H1 (cell line): ENCODE results near the gene CC2D2A. TPM values are rescaled to one million over a fixed set of nuclear protein-coding genes. Genes with fewer than 3 reads are reported as not detected.

Source experiments
- CTCF ChIA-PET: fragments of 300-600 bp; sonication (Branson Sonifier 250); formaldehyde crosslinking; loops from one replicate; lab custom pipeline; 2021; ENCODE audit not compliant: partially characterized antibody; lab: Charles Lee
- POLR2A ChIA-PET: fragments of 300-600 bp; sonication (Branson Sonifier 250); formaldehyde crosslinking; loops from one replicate; lab custom pipeline; 2021; ENCODE audit warnings: inconsistent platforms; ENCODE audit not compliant: partially characterized antibody; lab: Charles Lee
- DNase-seq, 2 experiments: peaks; one replicate each; pipeline versions ENCODE4 v3.0.0 to v3.0.0-alpha.2; 2010 to 2022; ENCODE audit warnings: low spot score in 2 of 2, low read depth in 1 of 2, mixed read lengths in 1 of 2
- FAIRE-seq: peaks from 2 replicates; lab custom pipeline; 2011; peaks lifted over from hg19 to GRCh38; lab: Jason Lieb, UNC
- H2AFZ ChIP-seq: 2 replicates; pipeline ENCODE4 v1.8.1; 2012; ENCODE audit warnings: low read length, inconsistent platforms
- H2AK5ac ChIP-seq: 2 replicates; pipeline ENCODE4 v1.6.1; 2013; ENCODE audit warnings: low read depth, low read length
- H2BK120ac ChIP-seq: replicated peaks from 2 replicates; pipeline ENCODE3; 2013; ENCODE audit warnings: low read depth, low read length, inconsistent platforms
- H2BK12ac ChIP-seq: 2 replicates; pipeline ENCODE4 v1.6.1; 2013; ENCODE audit warnings: low read depth, low read length
- H2BK15ac ChIP-seq: 2 replicates; pipeline ENCODE4 v1.6.1; 2013; ENCODE audit warnings: low read length
- H2BK20ac ChIP-seq: 2 replicates; pipeline ENCODE4 v1.6.1; 2013; ENCODE audit warnings: low read length
- H2BK5ac ChIP-seq: 2 replicates; pipeline ENCODE4 v1.6.1; 2013; ENCODE audit warnings: low read depth, low read length
- H3K14ac ChIP-seq: 2 replicates; pipeline ENCODE4 v1.6.1; 2013; ENCODE audit warnings: inconsistent platforms; ENCODE audit not compliant: insufficient read length
- H3K18ac ChIP-seq: 2 replicates; pipeline ENCODE4 v1.6.1; 2013; ENCODE audit warnings: low read length; ENCODE audit errors: extremely low read depth
- H3K23ac ChIP-seq: 2 replicates; pipeline ENCODE4 v1.6.1; 2013; ENCODE audit warnings: inconsistent platforms; ENCODE audit not compliant: insufficient read length
- H3K23me2 ChIP-seq: 2 replicates; pipeline ENCODE4 v1.6.1; 2013; ENCODE audit warnings: low read depth, low read length
- H3K27ac ChIP-seq: 2 replicates; pipeline ENCODE4 v1.6.1; 2011; ENCODE audit warnings: low read depth, low read length, inconsistent platforms
- H3K27me3 ChIP-seq, 4 experiments: replicated peaks in 1 of 4; 1 replicate in 1 of 4; 2 replicates in 3 of 4; pipeline versions ENCODE4 v1.6.1 to v1.8.1; 2011 to 2013; ENCODE audit warnings: low read length in 3 of 4, mild to moderate bottlenecking in 3 of 4, inconsistent platforms in 2 of 4, mixed read lengths in 2 of 4, moderate library complexity in 1 of 4; ENCODE audit not compliant: control insufficient read depth in 3 of 4, insufficient read depth in 3 of 4; ENCODE audit errors: extremely low read depth in 1 of 4
- H3K36me3 ChIP-seq, 4 experiments: 2 replicates each; pipeline versions ENCODE4 v1.6.1 to v1.8.1; 2011 to 2013; ENCODE audit warnings: mild to moderate bottlenecking in 4 of 4, low read length in 3 of 4, moderate library complexity in 2 of 4, control low read depth in 1 of 4, inconsistent platforms in 1 of 4; ENCODE audit not compliant: insufficient read depth in 4 of 4, control insufficient read depth in 2 of 4
- H3K4ac ChIP-seq: replicated peaks from 2 replicates; pipeline ENCODE3; 2013; ENCODE audit warnings: low read length, low read depth, mixed read lengths, inconsistent platforms; ENCODE audit not compliant: insufficient read length
- H3K4me1 ChIP-seq, 4 experiments: replicated peaks in 1 of 4; 1 replicate in 1 of 4; 2 replicates in 3 of 4; pipeline versions ENCODE4 v1.6.1 to v1.8.1; 2011 to 2013; ENCODE audit warnings: low read length in 3 of 4, inconsistent platforms in 2 of 4, mixed read lengths in 1 of 4; ENCODE audit not compliant: insufficient read depth in 4 of 4, control insufficient read depth in 3 of 4
- H3K4me2 ChIP-seq, 2 experiments: 2 replicates each; pipeline versions ENCODE4 v1.6.1 to v1.8.1; 2011 to 2013; ENCODE audit warnings: low read depth in 2 of 2, low read length in 2 of 2, control low read depth in 1 of 2, inconsistent platforms in 1 of 2, mild to moderate bottlenecking in 1 of 2; ENCODE audit not compliant: insufficient read depth in 1 of 2
- H3K4me3 ChIP-seq, 4 experiments: fragments of 200-600, 300-600 bp in 1 of 4; sonication (generic), shearing (Covaris generic), sonication (Bioruptor Twin) in 1 of 4; 2 replicates each; pipeline versions ENCODE4 v1.5.1 to v1.8.1; 2011 to 2016; ENCODE audit warnings: low read length in 4 of 4, low read depth in 3 of 4, control low read depth in 2 of 4, inconsistent platforms in 2 of 4, mild to moderate bottlenecking in 2 of 4, mixed read lengths in 1 of 4, moderate library complexity in 1 of 4; ENCODE audit not compliant: insufficient read depth in 2 of 4; ENCODE audit errors: extremely low read depth in 1 of 4
- H3K56ac ChIP-seq: replicated peaks from 2 replicates; pipeline ENCODE3; 2013; ENCODE audit warnings: low read depth, mild to moderate bottlenecking, mixed read lengths, low read length, inconsistent platforms; ENCODE audit not compliant: insufficient read length
- H3K79me1 ChIP-seq: 2 replicates; pipeline ENCODE4 v1.6.1; 2013; ENCODE audit warnings: low read depth, low read length, control low read depth
- H3K79me2 ChIP-seq, 2 experiments: 2 replicates each; pipeline versions ENCODE4 v1.6.1 to v1.8.1; 2012 to 2013; ENCODE audit warnings: low read length in 2 of 2, mild to moderate bottlenecking in 2 of 2, inconsistent platforms in 1 of 2; ENCODE audit not compliant: insufficient read depth in 2 of 2, control insufficient read depth in 1 of 2
- H3K9ac ChIP-seq, 4 experiments: replicated peaks in 1 of 4; 1 replicate in 1 of 4; 2 replicates in 3 of 4; pipeline versions ENCODE4 v1.6.1 to v1.8.1; 2011 to 2013; ENCODE audit warnings: low read depth in 3 of 4, low read length in 3 of 4, control low read depth in 2 of 4, mild to moderate bottlenecking in 2 of 4, moderate library complexity in 2 of 4, inconsistent platforms in 1 of 4; ENCODE audit errors: extremely low read depth in 1 of 4
- H3K9me3 ChIP-seq, 2 experiments: 2 replicates each; pipeline versions ENCODE4 v1.6.1 to v1.8.1; 2012 to 2013; ENCODE audit warnings: mild to moderate bottlenecking in 2 of 2, moderate library complexity in 2 of 2, control low read depth in 1 of 2, inconsistent platforms in 1 of 2, low read depth in 1 of 2, low read length in 1 of 2, mixed read lengths in 1 of 2; ENCODE audit not compliant: insufficient read depth in 2 of 2
- H4K20me1 ChIP-seq, 2 experiments: replicated peaks in 1 of 2; 2 replicates each; pipeline versions ENCODE3 to v1.8.1; 2011 to 2013; ENCODE audit warnings: inconsistent platforms in 2 of 2, low read length in 2 of 2, mild to moderate bottlenecking in 1 of 2; ENCODE audit not compliant: insufficient read depth in 2 of 2, control insufficient read depth in 1 of 2
- H4K5ac ChIP-seq: 2 replicates; pipeline ENCODE4 v1.6.1; 2013; ENCODE audit warnings: low read length, low read depth, mixed read lengths, inconsistent platforms; ENCODE audit not compliant: insufficient read length
- H4K8ac ChIP-seq: 2 replicates; pipeline ENCODE4 v1.8.0; 2013; ENCODE audit warnings: mild to moderate bottlenecking, moderate library complexity, low read length, inconsistent platforms; ENCODE audit not compliant: insufficient read depth; ENCODE audit errors: extremely low read depth
- H4K91ac ChIP-seq: replicated peaks from 2 replicates; pipeline ENCODE3; 2013; ENCODE audit warnings: low read length, mixed read lengths, inconsistent platforms; ENCODE audit not compliant: insufficient read length
- BCL11A ChIP-seq, 2 experiments: IDR thresholded peaks; one replicate each; pipeline ENCODE4 v1.6.1; 2011; ENCODE audit warnings: low read depth in 2 of 2, low read length in 2 of 2, mild to moderate bottlenecking in 2 of 2
- CEBPB ChIP-seq: IDR thresholded peaks from 2 replicates; pipeline ENCODE4 v1.6.1; 2012; ENCODE audit warnings: low read depth, low read length
- KDM1A ChIP-seq: fragments of 200-600, 300-600 bp; sonication (generic); IDR thresholded peaks from 2 replicates; pipeline ENCODE4 v1.7.1; 2016; ENCODE audit warnings: mild to moderate bottlenecking, low read length, borderline replicate concordance
- NANOG ChIP-seq: IDR thresholded peaks from 2 replicates; pipeline ENCODE4 v1.6.1; 2011; ENCODE audit warnings: low read length, low read depth, mild to moderate bottlenecking, inconsistent platforms; ENCODE audit not compliant: insufficient read depth, poor library complexity, severe bottlenecking
- PHF8 ChIP-seq: fragments of 200-600 bp; sonication (generic); conservative IDR thresholded peaks from 2 replicates; pipeline ENCODE4 v1.7.1; 2012; ENCODE audit warnings: low read depth, mild to moderate bottlenecking, inconsistent platforms, low read length, moderate library complexity
- POU5F1 ChIP-seq: IDR thresholded peaks from 2 replicates; pipeline ENCODE4 v1.6.1; 2011; ENCODE audit warnings: low read depth, mild to moderate bottlenecking, low read length, moderate library complexity
- RAD21 ChIP-seq, 2 experiments: IDR thresholded peaks in 1 of 2; conservative IDR thresholded peaks in 1 of 2; 2 replicates each; pipeline ENCODE4 v1.6.1; 2011; ENCODE audit warnings: low read depth in 2 of 2, low read length in 2 of 2, improper control_type of control experiment in 1 of 2, inconsistent platforms in 1 of 2, mild to moderate bottlenecking in 1 of 2, moderate library complexity in 1 of 2
- RBBP5 ChIP-seq: IDR thresholded peaks from 2 replicates; pipeline ENCODE4 v1.7.1; 2012; ENCODE audit warnings: low read depth, mild to moderate bottlenecking, inconsistent platforms, low read length, moderate library complexity, borderline replicate concordance
- RFX5 ChIP-seq: IDR thresholded peaks from 2 replicates; pipeline ENCODE4 v1.6.1; 2011; ENCODE audit warnings: low read depth, low read length, improper control_type of control experiment, borderline replicate concordance
- SP4 ChIP-seq: IDR thresholded peaks from 2 replicates; pipeline ENCODE4 v1.6.1; 2012; ENCODE audit warnings: low read length, inconsistent platforms
- SRF ChIP-seq: IDR thresholded peaks from 2 replicates; pipeline ENCODE4 v1.6.1; 2011; ENCODE audit warnings: mild to moderate bottlenecking, low read depth, low read length, moderate library complexity
- TAF1 ChIP-seq: IDR thresholded peaks from 2 replicates; pipeline ENCODE4 v1.6.1; 2011; ENCODE audit warnings: mild to moderate bottlenecking, low read depth, low read length
- TAF7 ChIP-seq: optimal IDR thresholded peaks from 2 replicates; pipeline ENCODE3; 2011; ENCODE audit warnings: low read depth, mild to moderate bottlenecking, inconsistent platforms, low read length, moderate library complexity, borderline replicate concordance
- TCF12 ChIP-seq: IDR thresholded peaks from 2 replicates; pipeline ENCODE4 v1.6.1; 2011; ENCODE audit warnings: low read depth, mild to moderate bottlenecking, low read length
- WGBS, 2 experiments: shearing (Covaris generic) in 1 of 2; methylation state at CpG; one replicate each; pipeline versions ENCODE4 v1.1.6 to v1.1.7; 2013 to 2015; ENCODE audit warnings: low lambda C conversion rate in 2 of 2, mixed read lengths in 2 of 2, inconsistent platforms in 1 of 2, low coverage in 1 of 2, missing lambda C conversion rate in 1 of 2; ENCODE audit not compliant: insufficient replicate concordance in 2 of 2, insufficient coverage in 1 of 2, insufficient read length in 1 of 2; ENCODE audit errors: extremely low coverage in 1 of 2, missing lambda C conversion rate in 1 of 2; 5-methylcytosine and 5-hydroxymethylcytosine counted together
- polyA plus RNA-seq, 7 experiments: library from polyadenylated mRNA; depleted of rRNA in 3 of 7; stranded (reverse) in 5 of 7; unstranded in 2 of 7; fragments of >200 nt in 5 of 7; fragments of 200-250 nt in 2 of 7; gene quantifications; 1 replicate in 5 of 7; 2 replicates in 1 of 7; 4 replicates in 1 of 7; pipeline versions ENCODE4 v1.2.1 to v1.2.3, GENCODE V29; 2011 to 2013; ENCODE audit warnings: missing spikeins in 2 of 7, mixed read lengths in 2 of 7
- total RNA-seq: library from RNA; stranded (reverse); fragmentation: NEBNext Ultra II Directional; extraction: Animal tissue kit (Norgen Biotek cat#: 25700); gene quantifications from 2 replicates; pipeline ENCODE4 v1.2.1, GENCODE V29; 2021

Gene CC2D2A
- total and polyA plus RNA-seq, 2 of the 8 experiments (the other 6 are each of a cell fraction or from before 2014, with no cell fraction given), result 11.0 to 12.2 TPM

- H4K91ac ChIP-seq, result no peak overlapping the region
- ChIA-PET POLR2A (no interaction called here), CTCF (no interaction called here)
- peaks cover 3 to 6% (median 5%) of the 10 kb centered on the region in 4 experiments; a peak in 5 of 7 replicates for H3K4me1 ChIP-seq
- H3K4me3 ChIP-seq, result no peak overlapping the region
- no peak overlapping the region for H3K9ac ChIP-seq
- H2BK120ac ChIP-seq, result no peak overlapping the region
- no peak overlapping the region; the same call in 1 of the 2 replicates for H4K8ac ChIP-seq
- H3K79me1 ChIP-seq, result no peaks in the 10 kb centered on the region
- no peak overlapping the region for H3K4ac ChIP-seq
- no peak overlapping the region for H2BK12ac ChIP-seq
- no peak overlapping the region for H2BK20ac ChIP-seq
- H4K20me1 ChIP-seq, result no peaks in the 10 kb centered on the region
- H2AK5ac ChIP-seq, result no peak overlapping the region
- H3K23ac ChIP-seq, result no peak overlapping the region
- no peak overlapping the region for H2BK15ac ChIP-seq
- no peak overlapping the region for H3K27ac ChIP-seq
- WGBS, 2 experiments, result 90% methylated on average over 2 of the region's 2 CpGs; no CpG with 5 or more reads in 1 of the 2 experiments
- no peaks in the 10 kb centered on the region for H3K79me2 ChIP-seq
- peaks cover 2% of the 10 kb centered on the region for H3K23me2 ChIP-seq
- TF ChIP-seq POU5F1 (no peak), TAF7 (no peak), RFX5 (no peak), KDM1A (no peak), SP4 (no peak), RBBP5 (no peak), PHF8 (no peak), TAF1 (no peak), NANOG (no peak), TCF12 (no peak), CEBPB (no peak), BCL11A (IDR thresholded peaks at IDR 0.05; ENCODE audit: low read depth in 2 of 2, low read length in 2 of 2) (no peak), RAD21 (IDR thresholded peaks at IDR 0.05 in 1 of 2, conservative IDR thresholded peaks at IDR 0.05 in 1 of 2; ENCODE audit: low read depth in 2 of 2, low read length in 2 of 2) (no peak), SRF (no peak)
- TF ChIP-seq, all 59 proteins: peak for 0
- no peak overlapping the region for H3K4me2 ChIP-seq
- no peaks in the 10 kb centered on the region for H3K36me3 ChIP-seq
- DNase-seq (no peak), FAIRE-seq (no peak)
- H3K14ac ChIP-seq, result no peak overlapping the region
- no peak overlapping the region for H3K56ac ChIP-seq
- no peaks in the 10 kb centered on the region for H3K27me3 ChIP-seq
- H2AFZ ChIP-seq, result no peak overlapping the region
- no peaks in the 10 kb centered on the region for H3K9me3 ChIP-seq
- no peak overlapping the region for H4K5ac ChIP-seq
- H3K18ac ChIP-seq, result no peak overlapping the region
- no peak overlapping the region for H2BK5ac ChIP-seq
These were observed 13.2 kb downstream of the CC2D2A start for GRCh38 chr4:15482842-15483241.
